Calu3 (cell line): ENCODE results near the gene DTYMK. TPM values are rescaled to one million over a fixed set of nuclear protein-coding genes. Genes with fewer than 3 reads are reported as not detected.

Experiments used
- BruUV-seq: library from RNA; stranded (reverse); fragments of 400-500 nt; replicated peaks from 2 replicates; lab custom pipeline; 2021; lab: Mats Ljungman, UMichigan
- CTCF ChIA-PET: fragments of 300-600 bp; sonication (Branson Sonifier 250); formaldehyde crosslinking; loops from one replicate; lab custom pipeline; 2022; ENCODE audit warnings: antibody characterized with exemption; lab: Charles Lee
- DNase-seq: peaks from one replicate; pipeline ENCODE4 v3.0.0; 2022
- H3K27ac Mint-ChIP-seq: one replicate; pipeline ENCODE4 v1.8.0; 2022; ENCODE audit warnings: mixed read lengths; ENCODE audit not compliant: unreplicated experiment
- H3K27me3 Mint-ChIP-seq: one replicate; pipeline ENCODE4 v1.8.0; 2022; ENCODE audit warnings: mixed read lengths; ENCODE audit not compliant: unreplicated experiment
- H3K36me3 Mint-ChIP-seq: one replicate; pipeline ENCODE4 v1.8.0; 2022; ENCODE audit warnings: mild to moderate bottlenecking, moderate library complexity, mixed read lengths; ENCODE audit not compliant: insufficient read depth, unreplicated experiment
- H3K4me1 Mint-ChIP-seq: one replicate; pipeline ENCODE4 v1.8.0; 2022; ENCODE audit warnings: mild to moderate bottlenecking, low read depth, mixed read lengths; ENCODE audit not compliant: unreplicated experiment
- H3K4me3 Mint-ChIP-seq: one replicate; pipeline ENCODE4 v1.8.0; 2022; ENCODE audit warnings: mild to moderate bottlenecking, low read depth, moderate library complexity, mixed read lengths; ENCODE audit not compliant: unreplicated experiment
- H3K9me3 Mint-ChIP-seq: one replicate; pipeline ENCODE4 v1.8.0; 2022; ENCODE audit warnings: low read depth, mixed read lengths; ENCODE audit not compliant: unreplicated experiment
- intact Hi-C: fragments of 100-400 bp; cut with micrococcal nuclease; formaldehyde crosslinking; loops from one replicate; pipeline ENCODE4 v1.10.0; 2022; ENCODE audit not compliant: unreplicated experiment
- total RNA-seq: library from RNA; stranded (reverse); gene quantifications from 2 replicates; pipeline ENCODE4 v1.2.3, GENCODE V29; 2022
- TF ChIP-seq, protein P1 (sequence below): fragments of 200-600 bp; IDR thresholded peaks from one replicate; pipeline ENCODE4 v1.8.0; 2022; ENCODE audit warnings: antibody characterized with exemption; ENCODE audit not compliant: unreplicated experiment

Gene DTYMK
- total RNA-seq, 1 experiment from 2014 or later, result 80.7 TPM

- Mint-ChIP-seq H3K9me3 (peaks cover 4% of the 10 kb centered on the region), H3K4me3 (peak overlapping the region; percentile 90), H3K36me3 (peaks cover 85% of the 10 kb centered on the region), H3K27me3 (no peaks in the 10 kb centered on the region), H3K4me1 (peaks cover 10% of the 10 kb centered on the region), H3K27ac (peak overlapping the region; percentile 64)
- no TSS peak for BruUV-seq
- DNase-seq, result no peak
- TF ChIP-seq, protein P1, sequence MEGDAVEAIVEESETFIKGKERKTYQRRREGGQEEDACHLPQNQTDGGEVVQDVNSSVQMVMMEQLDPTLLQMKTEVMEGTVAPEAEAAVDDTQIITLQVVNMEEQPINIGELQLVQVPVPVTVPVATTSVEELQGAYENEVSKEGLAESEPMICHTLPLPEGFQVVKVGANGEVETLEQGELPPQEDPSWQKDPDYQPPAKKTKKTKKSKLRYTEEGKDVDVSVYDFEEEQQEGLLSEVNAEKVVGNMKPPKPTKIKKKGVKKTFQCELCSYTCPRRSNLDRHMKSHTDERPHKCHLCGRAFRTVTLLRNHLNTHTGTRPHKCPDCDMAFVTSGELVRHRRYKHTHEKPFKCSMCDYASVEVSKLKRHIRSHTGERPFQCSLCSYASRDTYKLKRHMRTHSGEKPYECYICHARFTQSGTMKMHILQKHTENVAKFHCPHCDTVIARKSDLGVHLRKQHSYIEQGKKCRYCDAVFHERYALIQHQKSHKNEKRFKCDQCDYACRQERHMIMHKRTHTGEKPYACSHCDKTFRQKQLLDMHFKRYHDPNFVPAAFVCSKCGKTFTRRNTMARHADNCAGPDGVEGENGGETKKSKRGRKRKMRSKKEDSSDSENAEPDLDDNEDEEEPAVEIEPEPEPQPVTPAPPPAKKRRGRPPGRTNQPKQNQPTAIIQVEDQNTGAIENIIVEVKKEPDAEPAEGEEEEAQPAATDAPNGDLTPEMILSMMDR, result no peak
- CTCF ChIA-PET, result no interaction called here
- intact Hi-C loops, result no loop called here
These were observed 16.5 kb upstream of the DTYMK start for GRCh38 chr2:241703032-241703604.

- peak overlapping the region; percentile 90 for H3K4me3 Mint-ChIP-seq
- H3K36me3 Mint-ChIP-seq, result peaks cover 81% of the 10 kb centered on the region
- TF ChIP-seq, protein P1, result peak; percentile 50
- H3K4me1 Mint-ChIP-seq, result peaks cover 10% of the 10 kb centered on the region
- CTCF ChIA-PET, result interaction anchor here (0.6 to 1.1 kb wide), 5 partner anchors 14 to 228 kb away, joined by 3 to 6 read pairs (median 4); no protein-coding TSS in a partner anchor
- intact Hi-C loops, result no loop called here
- no peaks in the 10 kb centered on the region for H3K27me3 Mint-ChIP-seq
- H3K27ac Mint-ChIP-seq, result peak overlapping the region; percentile 64
- H3K9me3 Mint-ChIP-seq, result peaks cover 4% of the 10 kb centered on the region
- BruUV-seq, result no TSS peak
- peak; percentile 92 for DNase-seq
These were observed 15.8 kb upstream of the DTYMK start for GRCh38 chr2:241702155-241703031.

DNA sequence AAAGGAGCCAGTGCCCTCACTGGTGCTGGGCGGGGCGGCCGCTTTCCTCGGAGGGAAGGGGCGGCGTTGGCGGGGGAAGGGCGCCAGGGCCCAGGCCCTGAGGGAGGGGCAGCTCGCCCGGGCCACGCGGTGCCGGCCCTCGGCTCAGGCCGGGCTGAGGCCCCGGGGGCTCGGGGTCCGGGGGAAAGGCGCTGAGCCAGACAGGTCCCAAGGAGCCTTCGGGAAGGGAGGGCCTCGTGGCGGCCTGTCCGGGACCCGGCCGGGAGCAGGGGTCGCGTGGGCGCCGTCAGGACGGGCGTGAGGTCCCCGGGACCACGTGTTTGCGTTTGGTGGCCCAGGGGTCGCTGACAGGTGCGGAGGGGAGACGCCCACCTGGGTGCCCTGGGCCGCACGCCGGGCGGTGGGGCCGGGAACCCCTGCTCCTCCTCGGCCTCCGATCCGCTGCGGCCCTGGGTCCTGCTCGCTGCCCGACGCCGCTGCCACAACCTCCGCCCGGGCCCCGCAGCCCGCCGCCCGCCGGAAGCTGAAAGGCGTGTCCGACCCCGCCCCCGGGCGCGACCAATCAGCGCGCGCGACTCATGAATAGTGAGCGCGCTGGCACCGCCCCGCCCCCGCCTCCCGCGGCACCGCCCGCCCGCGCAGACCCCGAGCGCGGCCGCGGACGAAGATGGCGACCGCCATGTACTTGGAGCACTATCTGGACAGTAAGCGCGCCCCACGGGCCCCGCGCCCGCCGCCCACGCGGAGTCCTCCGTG, 15.0 kb upstream of the DTYMK start, which contains the start of gene ING5:
Gene ING5, plus strand, starts transcription at position 641 of the 756 bp plus-strand sequence. Its CDS starts 27 bp downstream, at position 668.
- peaks cover 4% of the 10 kb centered on the region for H3K9me3 Mint-ChIP-seq
- TF ChIP-seq, protein P1, result peak; percentile 36
- H3K27me3 Mint-ChIP-seq, result no peaks in the 10 kb centered on the region
- DNase-seq, result peak; percentile 99
- peak within 1 kb of the TSS; percentile 90 for H3K4me3 Mint-ChIP-seq
- peaks cover 10% of the 10 kb centered on the region for H3K4me1 Mint-ChIP-seq
- intact Hi-C loops, result no loop called here
- CTCF ChIA-PET, result interaction anchor here (0.6 to 1.1 kb wide), 4 partner anchors 15 to 229 kb away, joined by 3 to 6 read pairs (median 4); no protein-coding TSS in a partner anchor
- peak within 1 kb of the TSS; percentile 93 for H3K27ac Mint-ChIP-seq
- H3K36me3 Mint-ChIP-seq, result peaks cover 73% of the 10 kb centered on the region
- BruUV-seq, result TSS peak; percentile 89

- CTCF ChIA-PET, result no interaction called here
- peak overlapping the region; percentile 93 for H3K27ac Mint-ChIP-seq
- intact Hi-C loops, result no loop called here
- H3K4me3 Mint-ChIP-seq, result peak overlapping the region; percentile 90
- no TSS peak for BruUV-seq
- TF ChIP-seq, protein P1, result no peak
- no peaks in the 10 kb centered on the region for H3K27me3 Mint-ChIP-seq
- H3K9me3 Mint-ChIP-seq, result peaks cover 2% of the 10 kb centered on the region
- H3K36me3 Mint-ChIP-seq, result peaks cover 73% of the 10 kb centered on the region
- peaks cover 10% of the 10 kb centered on the region for H3K4me1 Mint-ChIP-seq
- DNase-seq, result no peak
These were observed 14.5 kb upstream of the DTYMK start for GRCh38 chr2:241701149-241701398.
